Uterus (tissue), 2 donors: ENCODE measurements around the gene RAD9A.

Experiments
- POLR2A ChIP-seq, 2 donors: fragments of 450-650 bp; IDR thresholded peaks; one replicate each; pipeline ENCODE4 v1.6.1; 2016; ENCODE audit warnings: antibody characterized with exemption in 2 of 2, mild to moderate bottlenecking in 1 of 2, moderate library complexity in 1 of 2
- TF ChIP-seq, protein P1 (sequence below), 4 experiments: fragments of 200-600 bp in 2 of 4; fragments of 450-650 bp in 2 of 4; sonication (generic) in 2 of 4; IDR thresholded peaks; one replicate each; pipeline ENCODE4 v1.5.1; 2016 to 2019; ENCODE audit warnings: antibody characterized with exemption in 4 of 4, mild to moderate bottlenecking in 2 of 4, moderate library complexity in 1 of 4

DNA sequence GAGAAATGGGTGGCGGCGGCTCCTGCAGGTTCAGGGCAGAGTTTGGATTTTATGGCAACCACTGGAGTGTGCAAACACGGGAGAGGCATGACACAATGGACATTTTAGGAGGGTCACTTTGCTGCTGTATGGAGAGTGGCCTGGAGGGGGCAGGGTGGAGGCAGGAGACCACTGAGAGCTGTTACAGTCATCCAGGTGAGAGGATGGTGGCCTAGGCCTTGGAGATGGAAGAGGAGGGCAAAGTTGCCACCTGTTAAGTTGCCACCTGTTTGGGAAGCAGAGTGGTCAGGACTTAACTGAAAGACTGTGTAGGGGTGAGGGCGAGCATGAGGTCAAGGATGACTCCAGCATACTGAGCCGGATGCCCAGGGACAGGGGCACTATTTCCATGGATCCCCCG, 2.3 kb upstream of the RAD9A start:
- TF ChIP-seq, protein P1, sequence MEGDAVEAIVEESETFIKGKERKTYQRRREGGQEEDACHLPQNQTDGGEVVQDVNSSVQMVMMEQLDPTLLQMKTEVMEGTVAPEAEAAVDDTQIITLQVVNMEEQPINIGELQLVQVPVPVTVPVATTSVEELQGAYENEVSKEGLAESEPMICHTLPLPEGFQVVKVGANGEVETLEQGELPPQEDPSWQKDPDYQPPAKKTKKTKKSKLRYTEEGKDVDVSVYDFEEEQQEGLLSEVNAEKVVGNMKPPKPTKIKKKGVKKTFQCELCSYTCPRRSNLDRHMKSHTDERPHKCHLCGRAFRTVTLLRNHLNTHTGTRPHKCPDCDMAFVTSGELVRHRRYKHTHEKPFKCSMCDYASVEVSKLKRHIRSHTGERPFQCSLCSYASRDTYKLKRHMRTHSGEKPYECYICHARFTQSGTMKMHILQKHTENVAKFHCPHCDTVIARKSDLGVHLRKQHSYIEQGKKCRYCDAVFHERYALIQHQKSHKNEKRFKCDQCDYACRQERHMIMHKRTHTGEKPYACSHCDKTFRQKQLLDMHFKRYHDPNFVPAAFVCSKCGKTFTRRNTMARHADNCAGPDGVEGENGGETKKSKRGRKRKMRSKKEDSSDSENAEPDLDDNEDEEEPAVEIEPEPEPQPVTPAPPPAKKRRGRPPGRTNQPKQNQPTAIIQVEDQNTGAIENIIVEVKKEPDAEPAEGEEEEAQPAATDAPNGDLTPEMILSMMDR (IDR thresholded peaks at IDR 0.05) = peak in 3 of 4 experiments; percentile 35 to 55 (median 54)
- TF ChIP-seq POLR2A (IDR thresholded peaks at IDR 0.05) = no peak
